Right lobe of liver (tissue), 6 donors: ENCODE measurements around the gene TAF5L. TPM values are rescaled to one million over a fixed set of nuclear protein-coding genes. Genes with fewer than 3 reads are reported as not detected.

Experiments used
- ATAC-seq, 4 donors: fragments of 200-7000 bp; cut with Tn5 transposase; one replicate each; pipeline ENCODE4 v1.9.1; 2020; ENCODE audit warnings: mild to moderate bottlenecking in 4 of 4, moderate library complexity in 4 of 4
- DNase-seq, 3 donors: peaks; one replicate each; pipeline ENCODE4 v3.0.0-alpha.2; 2020
- H3K27ac ChIP-seq, 3 donors: fragments of 200-600 bp; one replicate each; pipeline ENCODE4 v1.8.0; 2022
- H3K27me3 ChIP-seq, 2 donors: fragments of 200-600 bp; one replicate each; pipeline ENCODE4 v1.8.0; 2022
- H3K36me3 ChIP-seq, 4 donors: fragments of 200-600 bp; sonication (generic) in 1 of 4; one replicate each; pipeline versions ENCODE4 v1.5.1 to v1.8.0; 2017 to 2022; ENCODE audit warnings: control low read depth in 1 of 4
- H3K4me1 ChIP-seq, 4 donors: fragments of 200-600 bp; sonication (generic) in 1 of 4; one replicate each; pipeline versions ENCODE4 v1.5.1 to v1.8.0; 2017 to 2022; ENCODE audit warnings: control low read depth in 1 of 4
- H3K4me3 ChIP-seq, 3 donors: fragments of 200-600 bp; one replicate each; pipeline ENCODE4 v1.8.0; 2022
- H3K9me3 ChIP-seq, 4 donors: fragments of 200-600 bp; sonication (generic) in 1 of 4; one replicate each; pipeline versions ENCODE4 v1.5.1 to v1.8.0; 2017 to 2022; ENCODE audit warnings: control low read depth in 1 of 4
- CTCF ChIP-seq, 4 donors: fragments of 200-600 bp in 3 of 4; fragments of 450-650 bp in 1 of 4; IDR thresholded peaks; one replicate each; pipeline versions ENCODE4 v1.5.1 to v1.8.0; 2016 to 2022; ENCODE audit warnings: antibody characterized with exemption in 4 of 4, mild to moderate bottlenecking in 2 of 4
- POLR2A ChIP-seq: fragments of 450-650 bp; IDR thresholded peaks from one replicate; pipeline ENCODE4 v1.6.1; 2017; ENCODE audit warnings: antibody characterized with exemption, mild to moderate bottlenecking
- WGBS: methylation state at CpG from one replicate; pipeline ENCODE4 v1.1.6; 2018; ENCODE audit warnings: low coverage, low lambda C conversion rate; ENCODE audit not compliant: insufficient coverage; ENCODE audit errors: missing lambda C conversion rate; 5-methylcytosine and 5-hydroxymethylcytosine counted together
- intact Hi-C, 2 donors: fragments of 100-400 bp; cut with DNase I; formaldehyde crosslinking; loops; one replicate each; pipeline versions ENCODE4 v1.11.2 to v1.14.1; 2022
- total RNA-seq, 6 experiments: library from RNA; depleted of rRNA in 2 of 6; stranded (reverse); fragments of >200 nt in 2 of 6; fragmentation: NEBNext Ultra II Directional in 3 of 6; extraction: Animal tissue kit (Norgen Biotek cat#: 25700) in 3 of 6; gene quantifications; one replicate each; pipeline versions ENCODE4 v1.1.0 to v1.2.4, GENCODE V29; 2016 to 2023
- donor health status: DM: no; HTN: yes; CAD: no.
- donor health status: DM: no; HTN: no; CAD: no.
- donor health status: DM: no; HTN: no; CAD: no.
- donor health status: DM: no; HTN: yes; CAD: no.
- donor health status: DM: no; HTN: yes; CAD: no.

TAF5L gene
- total RNA-seq, 6 experiments from 2014 or later: 7.6 to 14.0 (median 9.9) TPM

- no peak overlapping the region for H3K27ac ChIP-seq
- no peaks in the 10 kb centered on the region for H3K9me3 ChIP-seq
- peaks cover 0 to 16% (median 7%) of the 10 kb centered on the region in 4 donors for H3K36me3 ChIP-seq
- DNase-seq (no peak), ATAC-seq (no peak)
- TF ChIP-seq CTCF (IDR thresholded peaks at IDR 0.05): no peak
- intact Hi-C loops: no loop called here
- no peak overlapping the region for H3K4me3 ChIP-seq
- no peaks in the 10 kb centered on the region for H3K4me1 ChIP-seq
- H3K27me3 ChIP-seq: no peaks in the 10 kb centered on the region
- WGBS: 100% methylated on average over 2 of the region's 3 CpGs
These were observed 15.4 kb upstream of the TAF5L start for GRCh38 chr1:229641306-229641705.

GRCh38 chr1:229640455-229640854, 14.5 kb upstream of the TAF5L start:
- intact Hi-C loops: no loop called here
- 93% methylated on average over 6 of the region's 12 CpGs for WGBS
- peaks cover 0 to 25% (median 11%) of the 10 kb centered on the region in 4 donors for H3K36me3 ChIP-seq

GRCh38 chr1:229637746-229638145, 11.8 kb upstream of the TAF5L start:
- ATAC-seq (peak in 1 of 4 donors; percentile 22), DNase-seq (no peak)
- no peaks in the 10 kb centered on the region for H3K9me3 ChIP-seq
- H3K27me3 ChIP-seq: no peaks in the 10 kb centered on the region
- WGBS: 74% methylated on average over 2 of the region's 12 CpGs
- no peak overlapping the region for H3K27ac ChIP-seq
- no peaks in the 10 kb centered on the region for H3K4me1 ChIP-seq
- H3K36me3 ChIP-seq: peaks cover 0 to 29% (median 16%) of the 10 kb centered on the region in 4 donors
- TF ChIP-seq POLR2A (no peak), CTCF (IDR thresholded peaks at IDR 0.05) (no peak)
- intact Hi-C loops: no loop called here
- no peak overlapping the region for H3K4me3 ChIP-seq

More at GRCh38 chr1:229640455-229640854, 14.5 kb upstream of the TAF5L start:
- no peaks in the 10 kb centered on the region for H3K9me3 ChIP-seq
- no peak overlapping the region for H3K4me3 ChIP-seq
- H3K4me1 ChIP-seq: no peaks in the 10 kb centered on the region
- H3K27me3 ChIP-seq: no peaks in the 10 kb centered on the region
- DNase-seq: no peak
- TF ChIP-seq CTCF (IDR thresholded peaks at IDR 0.05): no peak
- TF ChIP-seq POLR2A: no peak
- no peak for ATAC-seq
- no peak overlapping the region for H3K27ac ChIP-seq

GRCh38 chr1:229636042-229636441, 10.1 kb upstream of the TAF5L start:
- ATAC-seq (no peak), DNase-seq (no peak)
- H3K4me1 ChIP-seq: no peaks in the 10 kb centered on the region
- peaks cover 0 to 29% (median 16%) of the 10 kb centered on the region in 4 donors for H3K36me3 ChIP-seq
- H3K27ac ChIP-seq: no peak overlapping the region
- WGBS: no CpG with 5 or more reads among the region's 9 CpGs
- TF ChIP-seq CTCF (IDR thresholded peaks at IDR 0.05): no peak
- TF ChIP-seq POLR2A: no peak
- no peaks in the 10 kb centered on the region for H3K9me3 ChIP-seq
- H3K4me3 ChIP-seq: no peak overlapping the region
- H3K27me3 ChIP-seq: no peaks in the 10 kb centered on the region
- intact Hi-C loops: no loop called here

- TF ChIP-seq CTCF (IDR thresholded peaks at IDR 0.05): no peak
- TF ChIP-seq POLR2A: no peak
These were observed 6.0 kb upstream of the TAF5L start for GRCh38 chr1:229631966-229632365.

More at GRCh38 chr1:229631966-229632365, 6.0 kb upstream of the TAF5L start:
- peaks cover 0 to 8% (median 4%) of the 10 kb centered on the region in 4 donors for H3K4me1 ChIP-seq
- intact Hi-C loops: no loop called here
- WGBS: 95% methylated on average over 6 of the region's 6 CpGs
- H3K27me3 ChIP-seq: no peaks in the 10 kb centered on the region
- H3K36me3 ChIP-seq: peaks cover 0 to 24% (median 11%) of the 10 kb centered on the region in 4 donors
- ATAC-seq (no peak), DNase-seq (no peak)
- no peak overlapping the region for H3K27ac ChIP-seq
- no peaks in the 10 kb centered on the region for H3K9me3 ChIP-seq
- H3K4me3 ChIP-seq: no peak overlapping the region
